ENCODE data around the gene NCR3LG1. TPM values are rescaled to one million over a fixed set of nuclear protein-coding genes. Genes with fewer than 3 reads are reported as not detected.

Gene NCR3LG1
- total and polyA plus RNA-seq, 2 of the 4 experiments (the other 2 are of a cell fraction), result 1.7 to 4.1 TPM

DNA sequence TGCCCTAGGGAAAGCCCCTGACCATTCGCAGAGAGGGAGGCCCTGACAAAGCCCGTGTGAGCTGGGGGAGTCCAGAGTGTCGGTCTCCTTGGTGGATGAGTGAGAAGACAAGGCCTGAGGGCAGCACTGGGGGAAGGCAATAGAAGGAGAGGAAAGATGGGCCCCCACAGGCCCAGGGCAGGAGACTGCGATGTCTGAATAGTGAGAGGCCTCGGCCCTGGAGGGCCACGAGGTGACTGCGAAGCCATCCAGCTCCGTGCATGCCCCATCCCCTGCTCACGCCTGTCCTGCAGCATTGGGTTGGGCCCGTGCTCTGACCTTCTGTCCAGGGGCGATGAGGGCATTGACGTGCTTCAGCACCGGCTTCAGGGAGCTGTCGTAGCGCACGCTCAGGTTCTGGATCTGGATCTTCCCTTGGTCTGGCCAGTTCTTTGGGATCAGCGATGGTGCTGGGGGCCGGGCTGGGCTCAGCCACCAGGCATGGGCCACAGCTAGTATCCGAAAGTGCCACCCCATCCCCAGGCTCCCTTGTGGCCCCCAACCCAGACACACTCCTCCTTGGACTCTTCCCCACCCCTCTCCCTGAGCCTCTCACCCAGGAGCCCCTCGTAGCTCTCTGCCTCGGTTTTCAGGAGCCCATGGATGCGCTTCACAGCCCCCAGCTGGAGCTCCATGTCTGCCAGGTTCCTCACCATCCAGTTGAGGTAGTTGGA is 45.2 kb downstream of the NCR3LG1 start:
- H3K9ac ChIP-seq (ENCODE audit: low read depth, low read length), result no peak overlapping the region
- H3K4me2 ChIP-seq (ENCODE audit: low read depth, low read length), result no peak overlapping the region
- no peak overlapping the region for H2BK20ac ChIP-seq (ENCODE audit: low read depth, low read length)
- no peak overlapping the region for H3K4ac ChIP-seq (ENCODE audit: low read depth, low read length)
- CTCF ChIA-PET, result no interaction called here
- H2BK15ac ChIP-seq (ENCODE audit: low read depth, low read length), result no peak overlapping the region
- no peaks in the 10 kb centered on the region for H4K20me1 ChIP-seq (ENCODE audit: insufficient read depth, low read length)
- in situ Hi-C loops (cut with MboI; ENCODE audit: low sequenced_read_pairs) (no loop called here), dilution Hi-C loops (cut with HindIII; ENCODE audit: low sequenced_read_pairs, unreplicated experiment) (no loop called here), intact Hi-C loops (cut with micrococcal nuclease) (no loop called here)
- no peak for TF ChIP-seq BHLHE40 (IDR thresholded peaks at IDR 0.05; ENCODE audit: low read depth, low read length)
- TF ChIP-seq SMC3 (IDR thresholded peaks at IDR 0.05; ENCODE audit: low read depth, low read length), result no peak
- TF ChIP-seq, protein P1, sequence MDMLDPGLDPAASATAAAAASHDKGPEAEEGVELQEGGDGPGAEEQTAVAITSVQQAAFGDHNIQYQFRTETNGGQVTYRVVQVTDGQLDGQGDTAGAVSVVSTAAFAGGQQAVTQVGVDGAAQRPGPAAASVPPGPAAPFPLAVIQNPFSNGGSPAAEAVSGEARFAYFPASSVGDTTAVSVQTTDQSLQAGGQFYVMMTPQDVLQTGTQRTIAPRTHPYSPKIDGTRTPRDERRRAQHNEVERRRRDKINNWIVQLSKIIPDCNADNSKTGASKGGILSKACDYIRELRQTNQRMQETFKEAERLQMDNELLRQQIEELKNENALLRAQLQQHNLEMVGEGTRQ (IDR thresholded peaks at IDR 0.05; ENCODE audit: low read depth, low read length), result no peak
- no peak for TF ChIP-seq MAFK (IDR thresholded peaks at IDR 0.05; ENCODE audit: low read depth, low read length)
- no peak for TF ChIP-seq NFE2L2 (IDR thresholded peaks at IDR 0.05; ENCODE audit: low read depth, low read length)
- TF ChIP-seq, protein P2, sequence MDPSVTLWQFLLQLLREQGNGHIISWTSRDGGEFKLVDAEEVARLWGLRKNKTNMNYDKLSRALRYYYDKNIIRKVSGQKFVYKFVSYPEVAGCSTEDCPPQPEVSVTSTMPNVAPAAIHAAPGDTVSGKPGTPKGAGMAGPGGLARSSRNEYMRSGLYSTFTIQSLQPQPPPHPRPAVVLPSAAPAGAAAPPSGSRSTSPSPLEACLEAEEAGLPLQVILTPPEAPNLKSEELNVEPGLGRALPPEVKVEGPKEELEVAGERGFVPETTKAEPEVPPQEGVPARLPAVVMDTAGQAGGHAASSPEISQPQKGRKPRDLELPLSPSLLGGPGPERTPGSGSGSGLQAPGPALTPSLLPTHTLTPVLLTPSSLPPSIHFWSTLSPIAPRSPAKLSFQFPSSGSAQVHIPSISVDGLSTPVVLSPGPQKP (IDR thresholded peaks at IDR 0.05; ENCODE audit: borderline replicate concordance, low read depth, low read length), result no peak
- no peak for TF ChIP-seq CEBPB (IDR thresholded peaks at IDR 0.05; ENCODE audit: low read depth, low read length)
- TF ChIP-seq RFX5 (IDR thresholded peaks at IDR 0.05; ENCODE audit: low read depth, low read length), result no peak
- no peak for TF ChIP-seq MXI1 (IDR thresholded peaks at IDR 0.05; ENCODE audit: borderline replicate concordance, low read depth, low read length)
- TF ChIP-seq FOS (IDR thresholded peaks at IDR 0.05; ENCODE audit: low read depth, low read length), result no peak
- TF ChIP-seq, protein P3, sequence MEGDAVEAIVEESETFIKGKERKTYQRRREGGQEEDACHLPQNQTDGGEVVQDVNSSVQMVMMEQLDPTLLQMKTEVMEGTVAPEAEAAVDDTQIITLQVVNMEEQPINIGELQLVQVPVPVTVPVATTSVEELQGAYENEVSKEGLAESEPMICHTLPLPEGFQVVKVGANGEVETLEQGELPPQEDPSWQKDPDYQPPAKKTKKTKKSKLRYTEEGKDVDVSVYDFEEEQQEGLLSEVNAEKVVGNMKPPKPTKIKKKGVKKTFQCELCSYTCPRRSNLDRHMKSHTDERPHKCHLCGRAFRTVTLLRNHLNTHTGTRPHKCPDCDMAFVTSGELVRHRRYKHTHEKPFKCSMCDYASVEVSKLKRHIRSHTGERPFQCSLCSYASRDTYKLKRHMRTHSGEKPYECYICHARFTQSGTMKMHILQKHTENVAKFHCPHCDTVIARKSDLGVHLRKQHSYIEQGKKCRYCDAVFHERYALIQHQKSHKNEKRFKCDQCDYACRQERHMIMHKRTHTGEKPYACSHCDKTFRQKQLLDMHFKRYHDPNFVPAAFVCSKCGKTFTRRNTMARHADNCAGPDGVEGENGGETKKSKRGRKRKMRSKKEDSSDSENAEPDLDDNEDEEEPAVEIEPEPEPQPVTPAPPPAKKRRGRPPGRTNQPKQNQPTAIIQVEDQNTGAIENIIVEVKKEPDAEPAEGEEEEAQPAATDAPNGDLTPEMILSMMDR (conservative IDR thresholded peaks at IDR 0.05; ENCODE audit: low read depth, low read length), result no peak
- no peak for TF ChIP-seq RAD21 (IDR thresholded peaks at IDR 0.05; ENCODE audit: low read length)
- no peak for TF ChIP-seq POLR2A (IDR thresholded peaks at IDR 0.05; ENCODE audit: low read depth, low read length)
- no peak for TF ChIP-seq RCOR1 (IDR thresholded peaks at IDR 0.05; ENCODE audit: insufficient replicate concordance, low read length)
- TF ChIP-seq CHD1 (IDR thresholded peaks at IDR 0.05; ENCODE audit: low read depth, low read length), result no peak
- TF ChIP-seq MAZ (IDR thresholded peaks at IDR 0.05; ENCODE audit: borderline replicate concordance, low read depth, low read length), result no peak
- no peak overlapping the region for H3K4me3 ChIP-seq (ENCODE audit: insufficient read depth, low read depth, low read length)
- POLR2A ChIA-PET (ENCODE audit: unreplicated experiment), result no interaction called here
- H3K56ac ChIP-seq (ENCODE audit: extremely low read depth, insufficient read depth, low read length), result no peak overlapping the region
- H4K8ac ChIP-seq (ENCODE audit: low read depth in 2 of 2, low read length in 2 of 2), result no peak overlapping the region
- no peaks in the 10 kb centered on the region for H3K9me3 ChIP-seq (ENCODE audit: control insufficient read depth, insufficient read depth, low read length)
- no peak overlapping the region for H4K5ac ChIP-seq (ENCODE audit: low read depth, low read length)
- H2AFZ ChIP-seq (replicated peaks; ENCODE audit: low read length, poor library complexity), result no peak overlapping the region
- no peaks in the 10 kb centered on the region for H3K79me1 ChIP-seq (ENCODE audit: low read depth in 1 of 2, low read length in 2 of 2)
- peaks cover 7% of the 10 kb centered on the region; the same call in 1 of the 2 replicates for H3K27me3 ChIP-seq (ENCODE audit: control insufficient read depth, insufficient read depth, low read length)
- no peak overlapping the region for H2BK120ac ChIP-seq (ENCODE audit: low read depth, low read length)
- H4K91ac ChIP-seq (ENCODE audit: insufficient read depth, low read depth, low read length), result no peak overlapping the region
- no peak overlapping the region for H3K18ac ChIP-seq (ENCODE audit: low read depth, low read length)
- WGBS, 2 experiments (ENCODE audit: extremely low coverage in 2 of 2, insufficient read length in 1 of 2), result 72% methylated on average over 15 of the region's 22 CpGs; no CpG with 5 or more reads in 1 of the 2 experiments
- H3K36me3 ChIP-seq (ENCODE audit: control insufficient read depth, insufficient read depth, low read length), result no peaks in the 10 kb centered on the region
- no TSS peak for BruUV-seq (replicated peaks)
- ATAC-seq (ENCODE audit: low read depth), result no peak
- no peak overlapping the region for H2AK5ac ChIP-seq (ENCODE audit: low read depth, low read length)
- no peak overlapping the region for H3K27ac ChIP-seq (ENCODE audit: insufficient read depth, low read length)
- H2AK9ac ChIP-seq (replicated peaks; ENCODE audit: low read depth, low read length, poor library complexity), result no peak overlapping the region
- H2BK5ac ChIP-seq (ENCODE audit: low read depth, low read length, poor library complexity, severe bottlenecking), result no peak overlapping the region
- no peaks in the 10 kb centered on the region for H3K4me1 ChIP-seq (ENCODE audit: control insufficient read depth, insufficient read depth, low read length)
- no peak for DNase-seq
- no peak overlapping the region for H3K14ac ChIP-seq (replicated peaks; ENCODE audit: low read depth, low read length)
- no peaks in the 10 kb centered on the region for H3K9me1 ChIP-seq (ENCODE audit: insufficient read depth, low read length)
- H3K23ac ChIP-seq (ENCODE audit: low read depth, low read length), result no peak overlapping the region
